ENCODE data around the gene WFDC10B.
"Not testable (repeated sequence)": the region's sequence is repeated elsewhere in the genome, so short reads cannot be mapped to it uniquely, and the experiment has no call there.

WFDC10B gene

DNA sequence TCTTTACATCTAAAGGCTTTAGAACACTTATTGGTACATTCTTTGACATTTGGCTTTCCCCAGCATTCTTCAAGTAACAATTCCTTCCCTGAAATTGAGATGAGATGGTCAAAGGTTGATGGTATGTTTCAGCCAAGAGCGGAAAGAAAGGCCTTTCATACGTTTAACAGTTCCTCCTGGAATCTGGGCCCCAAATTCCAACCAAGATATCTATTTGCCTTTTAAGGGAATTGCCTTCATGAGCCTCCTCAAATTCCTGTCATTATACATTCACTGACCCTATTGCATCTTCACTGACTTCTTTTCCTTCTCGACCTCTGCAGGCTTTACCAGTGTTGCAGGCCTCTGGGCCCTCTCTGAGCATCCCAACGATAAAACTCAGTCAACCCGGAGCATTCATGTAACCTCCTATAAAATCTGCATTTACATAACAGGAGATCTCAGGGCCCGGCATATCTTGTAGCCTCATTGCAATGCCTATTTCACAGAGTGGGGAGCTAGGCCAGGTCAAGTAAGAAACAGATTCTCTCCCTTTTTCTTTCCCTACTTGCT is 55.4 kb downstream of the WFDC10B start:
- Histone ChIP-seq H3K4me3 (ENCODE audit: low read length) (no peak overlapping the region), H3K9me3 (ENCODE audit: control insufficient read depth, insufficient read depth, low read length) (peaks cover 1% of the 10 kb centered on the region; the same call in 1 of the 2 replicates), H3K4me1 (ENCODE audit: control insufficient read depth, insufficient read depth, low read length) (no peaks in the 10 kb centered on the region), H3K27ac (ENCODE audit: low read length) (no peak overlapping the region), H3K27me3 (ENCODE audit: control insufficient read depth, insufficient read depth, low read length) (no peaks in the 10 kb centered on the region), H3K36me3 (ENCODE audit: control insufficient read depth, insufficient read depth, low read length) (no peaks in the 10 kb centered on the region)
- no peak for DNase-seq (ENCODE audit: low read depth, low spot score)
- WGBS (ENCODE audit: insufficient coverage, insufficient read length): no CpG with 5 or more reads among the region's 6 CpGs

GRCh38 chr20:45647441-45648050 is 57.3 kb downstream of the WFDC10B start:
- WGBS (ENCODE audit: insufficient coverage, insufficient read length): no CpG with 5 or more reads among the region's 1 CpG
- DNase-seq (ENCODE audit: low read depth, low spot score): no peak
- Histone ChIP-seq H3K9me3 (ENCODE audit: control insufficient read depth, insufficient read depth, low read length) (peaks cover 1% of the 10 kb centered on the region; the same call in 1 of the 2 replicates), H3K4me1 (ENCODE audit: control insufficient read depth, insufficient read depth, low read length) (no peaks in the 10 kb centered on the region), H3K36me3 (ENCODE audit: control insufficient read depth, insufficient read depth, low read length) (no peaks in the 10 kb centered on the region), H3K4me3 (ENCODE audit: low read length) (no peak overlapping the region), H3K27me3 (ENCODE audit: control insufficient read depth, insufficient read depth, low read length) (no peaks in the 10 kb centered on the region), H3K27ac (ENCODE audit: low read length) (no peak overlapping the region)

- Histone ChIP-seq H3K4me3 (ENCODE audit: low read length) (no peak overlapping the region; the same call in 1 of the 2 replicates), H3K27ac (ENCODE audit: low read length) (no peak overlapping the region), H3K27me3 (ENCODE audit: control insufficient read depth, insufficient read depth, low read length) (no peaks in the 10 kb centered on the region), H3K36me3 (ENCODE audit: control insufficient read depth, insufficient read depth, low read length) (no peaks in the 10 kb centered on the region), H3K4me1 (ENCODE audit: control insufficient read depth, insufficient read depth, low read length) (no peaks in the 10 kb centered on the region), H3K9me3 (ENCODE audit: control insufficient read depth, insufficient read depth, low read length) (peaks cover 1% of the 10 kb centered on the region; the same call in 1 of the 2 replicates)
- WGBS (ENCODE audit: insufficient coverage, insufficient read length): no CpG with 5 or more reads among the region's 3 CpGs
- DNase-seq (ENCODE audit: low read depth, low spot score): no peak
These were observed 57.9 kb downstream of the WFDC10B start for GRCh38 chr20:45646875-45647274.

DNA sequence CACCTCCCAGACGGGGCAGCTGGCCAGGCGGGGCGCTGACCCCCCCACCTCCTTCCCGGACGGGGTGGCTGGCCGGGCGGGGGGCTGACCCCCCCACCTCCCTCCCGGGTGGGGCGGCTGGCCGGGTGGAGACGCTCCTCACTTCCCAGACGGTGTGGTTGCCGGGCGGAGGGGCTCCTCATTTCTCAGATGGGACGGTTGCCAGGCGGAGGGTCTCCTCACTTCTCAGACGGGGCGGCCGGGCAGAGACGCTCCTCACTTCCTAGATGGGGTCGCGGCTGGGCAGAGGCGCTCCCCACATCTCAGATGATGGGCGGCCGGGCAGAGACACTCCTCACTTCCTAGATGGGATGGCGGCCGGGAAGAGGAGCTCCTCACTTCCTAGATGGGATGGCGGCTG is 59.0 kb downstream of the WFDC10B start:
- H3K9me3 ChIP-seq (ENCODE audit: control insufficient read depth, insufficient read depth, low read length); H3K27ac ChIP-seq (ENCODE audit: low read length); DNase-seq (ENCODE audit: low read depth, low spot score); H3K4me1 ChIP-seq (ENCODE audit: control insufficient read depth, insufficient read depth, low read length); H3K4me3 ChIP-seq (ENCODE audit: low read length); H3K27me3 ChIP-seq (ENCODE audit: control insufficient read depth, insufficient read depth, low read length); H3K36me3 ChIP-seq (ENCODE audit: control insufficient read depth, insufficient read depth, low read length): not testable (repeated sequence)
- WGBS (ENCODE audit: insufficient coverage, insufficient read length): no CpG with 5 or more reads among the region's 28 CpGs

GRCh38 chr20:45641076-45641475 is 63.7 kb downstream of the WFDC10B start:
- not testable (repeated sequence) for H3K36me3 ChIP-seq (ENCODE audit: control insufficient read depth, insufficient read depth, low read length); DNase-seq (ENCODE audit: low read depth, low spot score); H3K9me3 ChIP-seq (ENCODE audit: control insufficient read depth, insufficient read depth, low read length); H3K4me1 ChIP-seq (ENCODE audit: control insufficient read depth, insufficient read depth, low read length); H3K4me3 ChIP-seq (ENCODE audit: low read length); H3K27ac ChIP-seq (ENCODE audit: low read length); H3K27me3 ChIP-seq (ENCODE audit: control insufficient read depth, insufficient read depth, low read length)
- no CpG with 5 or more reads among the region's 24 CpGs for WGBS (ENCODE audit: insufficient coverage, insufficient read length)

- no peak for DNase-seq (ENCODE audit: low read depth, low spot score)
- Histone ChIP-seq H3K27ac (ENCODE audit: low read length) (no peak overlapping the region), H3K4me3 (ENCODE audit: low read length) (no peak overlapping the region), H3K27me3 (ENCODE audit: control insufficient read depth, insufficient read depth, low read length) (no peaks in the 10 kb centered on the region), H3K4me1 (ENCODE audit: control insufficient read depth, insufficient read depth, low read length) (no peaks in the 10 kb centered on the region), H3K9me3 (ENCODE audit: control insufficient read depth, insufficient read depth, low read length) (no peaks in the 10 kb centered on the region), H3K36me3 (ENCODE audit: control insufficient read depth, insufficient read depth, low read length) (no peaks in the 10 kb centered on the region)
- no CpG with 5 or more reads among the region's 5 CpGs for WGBS (ENCODE audit: insufficient coverage, insufficient read length)
These were observed 65.1 kb downstream of the WFDC10B start for GRCh38 chr20:45639687-45640086.

- no peaks in the 10 kb centered on the region for H3K4me1 ChIP-seq (ENCODE audit: control insufficient read depth, insufficient read depth, low read length)
- WGBS (ENCODE audit: insufficient coverage, insufficient read length): no CpG with 5 or more reads among the region's 1 CpG
- no peaks in the 10 kb centered on the region for H3K36me3 ChIP-seq (ENCODE audit: control insufficient read depth, insufficient read depth, low read length)
- H3K27ac ChIP-seq (ENCODE audit: low read length): no peak overlapping the region
- no peak for DNase-seq (ENCODE audit: low read depth, low spot score)
- no peak overlapping the region for H3K4me3 ChIP-seq (ENCODE audit: low read length)
- H3K27me3 ChIP-seq (ENCODE audit: control insufficient read depth, insufficient read depth, low read length): no peaks in the 10 kb centered on the region
- no peaks in the 10 kb centered on the region for H3K9me3 ChIP-seq (ENCODE audit: control insufficient read depth, insufficient read depth, low read length)
These were observed 68.3 kb downstream of the WFDC10B start for GRCh38 chr20:45636513-45636912.
